ENCODE data around the gene CFAP54.
A peak's percentile ranks its signal among the peaks of the same experiment; 100 is the strongest.
"Not testable (repeated sequence)": the region's sequence is repeated elsewhere in the genome, so short reads cannot be mapped to it uniquely, and the experiment has no call there.

CFAP54 gene

GRCh38 chr12:96636895-96637294 lies 147.5 kb downstream of the CFAP54 start:
- DNase-seq, result no peak

- DNase-seq, result no peak
Measured at GRCh38 chr12:96648923-96649322, 159.5 kb downstream of the CFAP54 start.

GRCh38 chr12:96652870-96653269 lies 163.5 kb downstream of the CFAP54 start:
- no peak for DNase-seq

GRCh38 chr12:96658075-96658474 lies 168.7 kb downstream of the CFAP54 start:
- no peak for DNase-seq

DNA sequence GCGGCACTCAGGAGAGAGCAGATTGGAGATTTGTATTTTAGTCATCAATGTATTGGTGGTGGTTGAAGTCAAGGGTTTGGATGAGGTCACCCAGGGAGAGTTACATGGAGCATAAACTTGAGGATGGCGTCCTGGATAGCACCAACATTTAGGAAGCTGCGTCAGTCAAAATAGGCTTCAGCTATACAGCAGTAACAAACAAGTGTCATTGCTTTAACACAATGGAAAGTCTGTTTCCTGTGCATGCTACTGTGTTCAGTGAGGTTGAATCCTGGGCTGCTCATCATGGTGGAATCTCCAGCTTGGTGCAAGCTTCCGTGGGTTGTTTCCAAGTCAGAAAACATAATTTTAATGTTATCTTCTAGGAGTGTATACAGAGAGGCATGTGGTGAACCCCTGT lies 180.4 kb downstream of the CFAP54 start:
- DNase-seq, result no peak

GRCh38 chr12:96670334-96670899 lies 181.0 kb downstream of the CFAP54 start:
- DNase-seq, result no peak

DNA sequence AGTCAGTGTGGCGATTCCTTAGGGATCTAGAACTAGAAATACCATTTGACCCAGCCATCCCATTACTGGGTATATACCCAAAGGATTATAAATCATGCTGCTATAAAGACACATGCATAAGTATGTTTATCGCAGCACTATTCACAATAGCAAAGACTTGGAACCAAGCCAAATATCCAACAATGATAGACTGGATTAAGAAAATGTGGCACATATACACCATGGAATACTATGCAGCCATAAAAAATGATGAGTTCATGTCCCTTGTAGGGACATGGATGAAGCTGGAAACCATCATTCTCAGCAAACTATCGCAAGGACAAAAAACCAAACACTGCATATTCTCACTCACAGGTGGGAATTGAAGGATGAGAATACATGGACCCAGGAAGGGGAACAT lies 186.1 kb downstream of the CFAP54 start:
- not testable (repeated sequence) for DNase-seq

DNA sequence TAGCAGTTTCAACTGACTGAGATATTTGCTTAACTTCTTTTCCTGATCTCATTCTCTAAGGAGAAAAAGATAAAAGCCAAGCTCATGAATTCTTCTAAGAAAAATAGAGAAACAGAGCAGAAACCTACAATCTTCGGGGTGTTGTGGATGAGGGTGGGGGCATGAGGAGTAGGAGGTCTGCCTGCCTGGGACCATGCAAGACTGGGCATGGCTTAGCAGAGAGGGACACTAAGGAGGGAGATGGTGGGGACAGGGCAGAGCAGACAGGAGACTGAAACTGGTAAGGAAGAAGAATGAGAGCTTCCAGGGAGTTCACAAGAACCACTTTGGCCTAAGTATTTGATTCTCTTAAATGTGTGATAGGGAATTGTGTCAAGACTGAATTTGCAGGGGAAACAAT lies 188.0 kb downstream of the CFAP54 start:
- no peak for DNase-seq

DNA sequence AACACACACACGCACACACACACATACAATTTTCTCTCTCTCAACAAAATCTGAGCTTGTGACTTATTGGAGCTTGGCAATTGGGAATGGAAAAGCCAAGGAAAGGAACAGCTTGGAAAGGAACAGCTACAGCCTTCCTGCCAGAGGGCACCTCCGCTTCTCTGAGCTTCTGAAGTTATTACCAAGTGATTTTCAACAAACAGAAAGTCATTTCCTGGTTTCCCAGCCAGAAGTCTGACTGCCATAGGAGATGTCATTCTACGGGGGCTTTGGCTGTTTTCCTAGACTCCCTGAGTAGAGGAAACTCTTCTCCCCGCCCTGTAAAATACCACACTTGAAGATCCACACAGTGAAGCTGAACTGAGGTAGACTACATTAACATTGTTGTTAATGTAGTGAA lies 198.3 kb downstream of the CFAP54 start:
- DNase-seq, result no peak

DNA sequence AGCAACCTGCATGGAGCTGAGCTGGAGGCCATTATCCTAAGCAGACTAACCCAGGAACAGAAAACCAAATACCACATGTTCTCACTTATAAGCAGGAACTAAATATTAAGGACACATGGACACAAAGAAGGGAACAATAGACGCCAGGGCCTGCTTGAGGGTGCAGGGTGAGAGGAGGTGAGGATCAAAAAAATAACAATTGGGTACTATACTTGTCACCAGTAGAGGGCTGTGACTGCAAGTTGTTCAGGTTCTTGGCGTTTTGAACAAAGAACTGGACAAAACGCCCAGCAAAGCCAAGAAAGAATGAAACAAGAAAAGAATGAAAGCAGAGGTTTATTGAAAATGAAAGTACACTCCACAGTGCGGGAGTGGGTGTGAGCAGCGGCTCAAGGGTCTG lies 209.1 kb downstream of the CFAP54 start:
- no peak for DNase-seq

GRCh38 chr12:96698965-96699364 lies 209.6 kb downstream of the CFAP54 start:
- no peak for DNase-seq

DNA sequence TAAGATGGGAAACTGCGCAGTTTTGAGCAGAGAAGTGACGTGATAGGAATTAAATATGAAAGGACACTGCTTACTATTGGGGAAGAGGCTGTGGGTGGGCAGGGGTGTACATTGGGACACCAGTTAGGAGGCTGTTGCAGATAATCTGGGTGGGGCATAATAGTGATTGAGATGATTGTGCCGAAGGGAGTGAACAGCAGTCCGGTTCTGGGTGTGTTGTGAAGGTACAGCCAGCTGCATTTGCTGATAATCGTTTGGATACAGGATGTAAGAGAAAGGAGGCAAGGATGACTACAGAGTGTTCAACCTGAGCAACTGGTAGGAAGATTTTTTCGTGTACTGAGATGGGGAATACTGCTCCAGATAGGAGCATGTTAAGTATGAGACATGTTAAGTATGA lies 212.5 kb downstream of the CFAP54 start:
- DNase-seq, result no peak

DNA sequence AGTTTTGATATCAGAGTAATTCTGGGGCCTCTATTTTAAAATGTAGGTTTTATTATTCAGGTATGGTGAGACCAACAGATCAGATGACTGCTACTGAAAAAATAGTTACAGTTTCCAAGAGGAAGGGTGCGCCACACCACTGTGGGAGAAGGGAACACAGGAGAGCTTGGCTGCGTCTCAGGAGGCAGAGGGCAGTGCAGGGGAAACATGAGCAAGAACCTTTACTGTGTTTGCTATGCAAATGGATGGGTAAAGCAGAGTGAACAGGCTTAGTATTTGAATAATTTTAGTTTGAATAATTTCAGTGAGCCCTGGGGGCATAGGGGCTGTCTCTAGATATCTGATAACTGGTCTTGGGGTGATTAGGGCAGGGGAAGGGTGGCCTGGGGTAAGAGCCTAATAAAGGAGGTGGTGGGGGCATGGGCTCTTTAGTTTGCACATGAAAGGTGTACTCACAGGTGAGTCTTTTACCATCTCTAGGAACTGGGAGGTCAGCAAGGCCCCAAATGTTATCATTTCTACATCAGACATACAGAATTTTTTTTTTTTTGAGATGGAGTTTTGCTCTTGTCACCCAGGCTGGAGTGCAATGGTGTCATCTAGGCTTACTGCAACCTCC lies 220.9 kb downstream of the CFAP54 start:
- peak; percentile 77 for DNase-seq

DNA sequence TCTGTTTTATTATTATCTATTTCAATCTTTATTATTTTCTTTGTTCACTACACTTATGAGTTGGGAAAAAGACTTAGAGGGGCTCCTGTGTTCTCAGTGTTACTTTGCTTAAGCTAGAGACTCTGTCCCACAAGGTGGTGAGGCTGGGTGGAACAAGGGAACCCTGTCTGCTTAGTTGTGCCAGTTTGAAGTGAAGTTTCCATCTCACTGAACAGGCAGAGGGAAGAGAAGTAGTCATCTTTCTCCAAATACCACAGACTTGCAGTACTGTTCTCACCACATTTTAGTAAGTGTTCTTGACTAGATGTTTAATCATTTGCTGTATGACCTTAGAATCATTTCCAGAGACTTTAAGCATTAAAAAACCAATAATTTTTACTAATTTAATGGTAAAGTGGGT lies 222.0 kb downstream of the CFAP54 start:
- no peak for DNase-seq

DNA sequence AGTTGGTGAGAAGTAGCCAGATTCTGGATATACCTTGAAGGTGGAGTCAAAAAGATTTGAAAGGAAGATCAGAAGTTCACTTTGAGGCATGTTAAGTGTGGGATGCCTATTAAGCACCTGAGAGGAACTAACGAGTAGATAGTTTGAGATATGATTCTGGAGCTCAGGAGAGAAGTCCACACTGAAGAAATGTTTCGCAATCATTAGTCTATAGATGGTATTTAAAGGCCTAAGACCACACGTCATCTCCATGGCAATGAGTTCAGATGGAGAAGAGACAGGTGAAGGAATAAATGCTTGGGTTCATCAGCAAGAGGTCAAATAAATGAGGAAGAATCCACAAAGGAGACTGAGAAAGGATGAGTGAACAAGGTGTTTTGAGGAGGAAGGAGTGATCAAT lies 224.8 kb downstream of the CFAP54 start:
- no peak for DNase-seq

DNA sequence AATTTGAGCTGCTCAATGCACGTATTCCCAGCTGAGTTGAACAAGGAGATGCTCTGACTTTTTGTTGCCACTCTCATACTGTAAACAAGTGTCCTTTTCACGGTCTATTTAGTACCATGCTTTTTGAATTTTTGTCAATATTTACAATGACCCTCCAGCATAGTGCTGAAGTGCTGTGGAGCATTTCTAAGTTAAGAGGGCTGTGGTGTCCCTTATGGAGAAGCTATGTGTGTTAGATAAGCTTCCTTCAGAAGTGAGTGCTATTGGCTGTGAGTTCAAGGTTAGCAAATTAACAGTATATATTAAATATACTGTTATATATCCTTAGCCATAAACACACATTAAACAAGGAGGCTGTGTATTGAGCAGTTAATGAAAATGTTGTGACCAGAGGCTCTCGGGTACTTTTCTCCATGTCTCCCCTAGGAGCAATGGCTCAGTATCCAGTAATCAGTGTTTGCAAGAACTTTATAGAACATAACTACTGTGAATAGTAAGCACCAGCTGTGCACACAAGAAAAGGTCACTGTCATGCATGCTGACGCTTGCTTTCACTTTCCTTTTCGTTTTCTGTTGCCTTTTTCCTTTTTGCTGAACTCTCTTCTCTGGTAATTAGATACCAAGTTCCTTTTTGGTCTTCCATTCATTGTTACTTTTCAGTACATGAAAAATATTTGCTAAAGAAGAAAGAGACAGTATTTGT lies 230.4 kb downstream of the CFAP54 start:
- no peak for DNase-seq

DNA sequence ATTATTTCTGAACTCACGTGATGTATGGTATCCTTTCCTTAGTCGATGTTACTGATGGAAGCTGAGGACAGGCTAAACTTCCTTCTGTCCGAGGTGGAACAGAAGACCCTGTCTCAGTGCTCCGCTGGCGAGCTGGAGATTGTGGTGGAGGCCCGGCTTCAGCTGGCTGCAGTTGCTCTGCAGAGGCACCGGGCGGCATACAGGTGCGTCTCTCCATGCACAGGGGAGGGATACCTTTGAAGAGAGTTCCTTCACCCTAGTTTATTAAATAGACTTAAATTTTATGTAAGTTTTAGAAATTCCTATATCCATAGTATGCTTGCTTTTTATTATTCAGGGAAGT lies 231.0 kb downstream of the CFAP54 start:
- DNase-seq, result no peak

GRCh38 chr12:96729466-96729865 lies 240.1 kb downstream of the CFAP54 start:
- not testable (repeated sequence) for DNase-seq

GRCh38 chr12:96729886-96730285 lies 240.5 kb downstream of the CFAP54 start:
- DNase-seq, result no peak

DNA sequence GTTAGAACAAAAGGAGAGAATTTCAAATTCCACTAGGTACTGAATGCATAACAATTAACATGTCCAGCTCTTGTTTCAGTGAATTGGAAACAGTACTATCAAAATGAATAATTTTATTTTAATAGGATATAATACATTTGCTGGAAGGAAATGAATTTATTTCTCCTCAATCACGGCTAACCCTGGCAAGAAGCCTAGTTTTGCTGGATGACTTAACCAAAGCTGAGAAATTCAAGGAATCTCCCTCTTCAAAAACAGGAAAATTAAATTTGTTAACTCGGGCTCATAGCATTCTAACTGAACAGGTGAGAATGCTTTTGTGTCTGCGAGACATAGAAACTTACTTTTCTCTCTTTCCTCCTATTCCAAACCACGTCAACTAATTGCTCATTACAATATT lies 254.2 kb downstream of the CFAP54 start:
- DNase-seq, result no peak

DNA sequence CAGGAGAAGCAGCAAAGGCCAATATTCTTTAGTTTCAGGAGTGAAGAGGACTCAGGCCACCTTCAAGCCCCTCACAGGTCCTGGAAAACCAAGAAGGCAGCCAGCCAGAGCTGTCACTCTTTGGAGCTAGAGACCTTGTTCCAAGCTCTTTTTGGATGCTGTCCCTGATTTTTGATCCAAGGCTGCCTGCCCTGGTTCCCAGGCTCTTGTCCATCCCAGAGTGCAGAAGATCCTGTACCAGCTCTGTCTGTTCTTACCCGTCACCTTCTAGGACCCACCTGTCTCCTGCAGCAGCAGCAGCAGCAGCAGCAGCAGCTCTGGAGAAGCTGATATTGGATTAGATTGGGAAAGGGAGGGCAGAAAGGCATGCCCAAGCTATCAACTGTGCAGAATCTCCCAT lies 260.6 kb downstream of the CFAP54 start:
- no peak for DNase-seq

DNA sequence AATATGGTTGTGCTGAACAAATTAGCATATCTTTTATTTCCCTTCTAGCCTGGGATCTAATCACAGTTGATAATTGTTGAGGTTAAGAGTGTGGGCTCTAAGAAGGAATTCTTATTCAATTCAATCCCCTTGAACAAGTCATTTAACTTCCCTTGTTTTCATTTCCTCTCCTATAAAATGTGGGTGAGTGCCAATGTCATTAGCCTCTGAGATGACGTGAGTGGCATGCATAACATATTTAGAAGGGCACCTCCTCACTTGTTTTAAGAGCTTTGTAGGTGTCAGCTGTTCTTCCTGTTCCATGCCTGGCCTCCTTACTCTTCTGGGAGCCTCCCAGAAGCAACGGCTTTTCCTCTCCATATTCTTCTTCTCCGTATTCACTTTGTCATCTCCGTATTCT lies 262.2 kb downstream of the CFAP54 start:
- no peak for DNase-seq

- no peak for DNase-seq
Measured at GRCh38 chr12:96752211-96752610, 262.8 kb downstream of the CFAP54 start.

DNA sequence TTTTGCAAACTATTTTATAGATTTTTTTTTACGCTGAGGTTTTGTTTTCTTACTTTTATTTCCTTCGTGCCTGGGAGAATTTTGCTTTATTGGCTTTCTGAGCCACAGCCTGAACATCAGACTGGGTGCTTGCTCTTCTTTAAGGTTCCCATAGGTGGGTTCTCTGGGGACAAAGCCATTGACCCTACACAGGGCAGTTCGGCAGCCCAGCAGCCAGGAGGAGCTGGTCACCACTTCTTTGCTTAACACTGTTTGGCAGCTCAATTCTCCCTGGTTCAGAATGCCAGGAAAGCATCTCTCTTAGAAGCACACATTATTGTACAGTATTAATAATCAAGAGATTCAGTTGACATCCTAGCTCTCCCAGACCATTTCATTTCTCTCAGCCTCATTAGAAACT lies 276.9 kb downstream of the CFAP54 start:
- no peak for DNase-seq

- no peak for DNase-seq
Measured at GRCh38 chr12:96769400-96769799, 280.0 kb downstream of the CFAP54 start.

Data from NCI-H1048 (cell line).